Measurements from ENCODE around the gene CTPS1.

Gene CTPS1

GRCh38 chr1:41020109-41020576, 40.6 kb downstream of the CTPS1 start:
- in situ Hi-C loops (cut with HindIII; ENCODE audit: low sequenced_read_pairs) = no loop called here

- in situ Hi-C loops (cut with HindIII; ENCODE audit: low sequenced_read_pairs) = no loop called here
These were observed 41.2 kb downstream of the CTPS1 start for GRCh38 chr1:41020654-41021053.

GRCh38 chr1:41021526-41022308, 42.2 kb downstream of the CTPS1 start, which contains the start of gene SLFNL1:
TSS of gene SLFNL1 (minus strand) at chr1:41021725. CDS start at chr1:41020660, 1,065 bp downstream.
- in situ Hi-C loops (cut with HindIII; ENCODE audit: low sequenced_read_pairs) = no loop called here

GRCh38 chr1:41022424-41022823, 42.9 kb downstream of the CTPS1 start:
- in situ Hi-C loops (cut with HindIII; ENCODE audit: low sequenced_read_pairs) = no loop called here

GRCh38 chr1:41023279-41023990, 43.9 kb downstream of the CTPS1 start:
- in situ Hi-C loops (cut with HindIII; ENCODE audit: low sequenced_read_pairs) = no loop called here

GRCh38 chr1:41024953-41025352, 45.5 kb downstream of the CTPS1 start:
- in situ Hi-C loops (cut with HindIII; ENCODE audit: low sequenced_read_pairs) = no loop called here

GRCh38 chr1:41025979-41026819, 46.7 kb downstream of the CTPS1 start:
- in situ Hi-C loops (cut with HindIII; ENCODE audit: low sequenced_read_pairs) = no loop called here

- in situ Hi-C loops (cut with HindIII; ENCODE audit: low sequenced_read_pairs) = no loop called here
These were observed 48.6 kb downstream of the CTPS1 start for GRCh38 chr1:41028034-41028642.

- in situ Hi-C loops (cut with HindIII; ENCODE audit: low sequenced_read_pairs) = no loop called here
These were observed 51.5 kb downstream of the CTPS1 start for GRCh38 chr1:41030872-41031616.

- in situ Hi-C loops (cut with HindIII; ENCODE audit: low sequenced_read_pairs) = no loop called here
These were observed 52.7 kb downstream of the CTPS1 start for GRCh38 chr1:41032147-41032546.

- in situ Hi-C loops (cut with HindIII; ENCODE audit: low sequenced_read_pairs) = no loop called here
These were observed 53.8 kb downstream of the CTPS1 start for GRCh38 chr1:41033272-41033671.

GRCh38 chr1:41037116-41037903, 57.8 kb downstream of the CTPS1 start:
- in situ Hi-C loops (cut with HindIII; ENCODE audit: low sequenced_read_pairs) = loop anchor here (5.0 kb wide), 1 partner anchor 65 kb away; no protein-coding TSS in a partner anchor

- in situ Hi-C loops (cut with HindIII; ENCODE audit: low sequenced_read_pairs) = loop anchor here (5.0 kb wide), 1 partner anchor 64 kb away; no protein-coding TSS in a partner anchor
These were observed 58.6 kb downstream of the CTPS1 start for GRCh38 chr1:41038110-41038509.

GRCh38 chr1:41041614-41042270, 62.2 kb downstream of the CTPS1 start:
- in situ Hi-C loops (cut with HindIII; ENCODE audit: low sequenced_read_pairs) = no loop called here

- in situ Hi-C loops (cut with HindIII; ENCODE audit: low sequenced_read_pairs) = no loop called here
These were observed 64.7 kb downstream of the CTPS1 start for GRCh38 chr1:41044187-41044586.

- in situ Hi-C loops (cut with HindIII; ENCODE audit: low sequenced_read_pairs) = loop anchor here (5.0 kb wide), 1 partner anchor 63 kb away; no protein-coding TSS in a partner anchor
These were observed 66.2 kb downstream of the CTPS1 start for GRCh38 chr1:41045740-41046139.

- in situ Hi-C loops (cut with HindIII; ENCODE audit: low sequenced_read_pairs) = loop anchor here (5.0 kb wide), 1 partner anchor 64 kb away; no protein-coding TSS in a partner anchor
These were observed 66.9 kb downstream of the CTPS1 start for GRCh38 chr1:41046347-41046775.

GRCh38 chr1:41048540-41048939, 69.0 kb downstream of the CTPS1 start:
- in situ Hi-C loops (cut with HindIII; ENCODE audit: low sequenced_read_pairs) = loop anchor here (5.0 kb wide), 1 partner anchor 66 kb away; no protein-coding TSS in a partner anchor

All from endothelial cell of hepatic sinusoid (primary cell).